Cortex of kidney (tissue), 1 donor: ENCODE measurements around the gene C10orf143.

Experiments
- DNase-seq: peaks from one replicate; lab custom pipeline; 2025; lab: John Stamatoyannopoulos, UW

C10orf143 gene

DNA sequence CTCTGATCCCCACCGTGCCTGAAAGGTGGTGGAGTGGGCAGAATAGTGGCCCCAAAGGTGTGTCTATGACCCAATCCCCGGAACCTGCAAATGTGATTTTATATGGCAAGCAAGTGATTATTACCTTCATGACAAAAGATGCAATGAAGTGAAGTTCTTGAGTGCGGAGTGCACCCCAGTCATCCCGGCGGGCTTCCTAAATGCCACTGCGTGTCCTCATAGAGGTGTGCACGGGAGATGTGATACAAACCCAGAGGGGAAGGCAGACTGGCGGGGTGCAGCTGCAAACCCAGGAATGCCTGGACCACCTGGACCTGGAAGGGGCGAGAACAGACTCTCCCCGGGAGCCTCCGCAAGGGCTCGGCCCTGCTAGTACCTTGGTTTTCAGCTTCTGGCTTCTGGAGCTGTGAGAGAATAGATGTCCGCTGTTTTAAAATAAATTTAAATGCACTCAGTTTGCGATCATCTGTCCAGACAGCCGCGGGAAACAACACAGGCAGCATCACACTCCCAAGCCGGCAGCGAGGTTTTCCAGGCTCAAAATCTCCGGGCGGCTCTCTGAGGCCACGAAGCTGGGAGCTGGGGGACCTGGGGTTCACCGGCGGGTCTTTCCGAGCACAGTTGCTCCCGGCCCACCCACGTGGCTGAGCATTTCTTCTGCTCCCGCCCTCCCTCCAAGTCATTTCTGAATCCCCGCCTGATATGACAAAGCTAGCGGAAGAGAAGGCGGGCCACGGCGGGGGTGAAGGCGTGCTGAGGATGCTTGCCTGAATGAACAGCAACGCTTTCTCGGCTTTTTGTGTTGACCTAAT, 96.2 kb downstream of the C10orf143 start:
- DNase-seq = no peak
